VCaP (cell line): Measurements from ENCODE around the gene ANKRD13B.

ENCODE experiments used
- H3K27ac ChIP-seq: fragments of 450-650 bp; 2 replicates; pipeline ENCODE4 v1.5.1; 2017
- CTCF ChIP-seq: fragments of 450-650 bp; conservative IDR thresholded peaks from 2 replicates; pipeline ENCODE4 v1.5.1; 2017; ENCODE audit warnings: mild to moderate bottlenecking, moderate library complexity

ANKRD13B gene

GRCh38 chr17:29620271-29620670, 27.3 kb downstream of the ANKRD13B start:
- no peak for TF ChIP-seq CTCF
- H3K27ac ChIP-seq = no peak overlapping the region

GRCh38 chr17:29620779-29621500, 28.0 kb downstream of the ANKRD13B start:
- no peak for TF ChIP-seq CTCF
- H3K27ac ChIP-seq = no peak overlapping the region

GRCh38 chr17:29621751-29622194, 28.8 kb downstream of the ANKRD13B start:
- no peak for TF ChIP-seq CTCF

GRCh38 chr17:29622337-29623282, 29.7 kb downstream of the ANKRD13B start, which contains the start of gene CORO6:
CORO6 (minus strand) TSS chr17:29622912; CDS start chr17:29621421, 1,491 bp downstream.
- H3K27ac ChIP-seq = peak within 1 kb of the TSS; percentile 47; the same call in 1 of the 2 replicates
- no peak for TF ChIP-seq CTCF

More at GRCh38 chr17:29621751-29622194, 28.8 kb downstream of the ANKRD13B start:
- H3K27ac ChIP-seq = peak overlapping the region; percentile 47; the same call in 1 of the 2 replicates

GRCh38 chr17:29623283-29623647, 30.3 kb downstream of the ANKRD13B start:
- H3K27ac ChIP-seq = no peak overlapping the region; the same call in 1 of the 2 replicates
- TF ChIP-seq CTCF = no peak

- no peak overlapping the region for H3K27ac ChIP-seq
- TF ChIP-seq CTCF = no peak
Observed at GRCh38 chr17:29624586-29624985, 31.7 kb downstream of the ANKRD13B start.
